Keratinocyte (primary cell): ENCODE results near the gene SLC25A19. TPM values are rescaled to one million over a fixed set of nuclear protein-coding genes. Genes with fewer than 3 reads are reported as not detected.

ENCODE experiments used
- DNase-seq: peaks from one replicate; pipeline ENCODE4 v3.0.0-alpha.2; 2011; ENCODE audit warnings: low read depth, missing footprints, low spot score
- FAIRE-seq: peaks from 2 replicates; lab custom pipeline; 2011; peaks lifted over from hg19 to GRCh38; lab: Jason Lieb, UNC
- H2AFZ ChIP-seq: 2 replicates; pipeline ENCODE4 v1.6.0; 2012; ENCODE audit warnings: low read length, control low read depth, inconsistent platforms; ENCODE audit not compliant: control insufficient read depth
- H3K27ac ChIP-seq: 2 replicates; pipeline ENCODE4 v1.5.1; 2011; ENCODE audit warnings: low read length; ENCODE audit not compliant: control insufficient read depth, insufficient read depth
- H3K27me3 ChIP-seq: 3 replicates; pipeline ENCODE4 v1.6.0; 2011; ENCODE audit warnings: low read length; ENCODE audit not compliant: control insufficient read depth, insufficient read depth; ENCODE audit errors: extremely low read depth
- H3K36me3 ChIP-seq, 2 experiments: 2 replicates in 1 of 2; 3 replicates in 1 of 2; pipeline ENCODE4 v1.5.1; 2011; ENCODE audit warnings: low read length in 2 of 2, mild to moderate bottlenecking in 1 of 2; ENCODE audit not compliant: control insufficient read depth in 2 of 2, insufficient read depth in 2 of 2; ENCODE audit errors: extremely low read depth in 1 of 2
- H3K4me1 ChIP-seq: 3 replicates; pipeline ENCODE4 v1.5.1; 2011; ENCODE audit warnings: low read length; ENCODE audit not compliant: control insufficient read depth, insufficient read depth; ENCODE audit errors: extremely low read depth
- H3K4me2 ChIP-seq: 3 replicates; pipeline ENCODE4 v1.6.0; 2011; ENCODE audit warnings: low read depth, low read length; ENCODE audit not compliant: control insufficient read depth, insufficient read depth; ENCODE audit errors: extremely low read depth
- H3K4me3 ChIP-seq, 3 experiments: fragments of 200-600 bp in 1 of 3; sonication (generic) in 1 of 3; 2 replicates in 2 of 3; 3 replicates in 1 of 3; pipeline ENCODE4 v1.5.1; 2011 to 2016; ENCODE audit warnings: low read length in 3 of 3, mild to moderate bottlenecking in 3 of 3, control low read depth in 2 of 3, inconsistent platforms in 1 of 3, low read depth in 1 of 3, mixed read lengths in 1 of 3, mixed run types in 1 of 3, moderate library complexity in 1 of 3; ENCODE audit not compliant: control insufficient read depth in 2 of 3, insufficient read depth in 2 of 3; ENCODE audit errors: extremely low read depth in 1 of 3
- H3K79me2 ChIP-seq: 2 replicates; pipeline ENCODE4 v1.6.0; 2012; ENCODE audit warnings: low read length; ENCODE audit not compliant: control insufficient read depth, insufficient read depth
- H3K9ac ChIP-seq: 3 replicates; pipeline ENCODE4 v1.6.0; 2011; ENCODE audit warnings: low read length; ENCODE audit not compliant: control insufficient read depth, insufficient read depth; ENCODE audit errors: extremely low read depth
- H3K9me1 ChIP-seq: 3 replicates; pipeline ENCODE4 v1.6.0; 2011; ENCODE audit warnings: low read length; ENCODE audit not compliant: control insufficient read depth, insufficient read depth; ENCODE audit errors: extremely low read depth
- H3K9me3 ChIP-seq: 2 replicates; pipeline ENCODE4 v1.5.1; 2012; ENCODE audit warnings: low read depth, low read length; ENCODE audit not compliant: control insufficient read depth
- H4K20me1 ChIP-seq: 3 replicates; pipeline ENCODE4 v1.6.0; 2011; ENCODE audit warnings: low read length; ENCODE audit not compliant: control insufficient read depth, insufficient read depth; ENCODE audit errors: extremely low read depth
- EZH2 ChIP-seq: IDR thresholded peaks from one replicate; pipeline ENCODE4 v1.6.1; 2012; ENCODE audit warnings: inconsistent platforms, mild to moderate bottlenecking, low read length, moderate library complexity
- dilution Hi-C: fragments of 300-500 bp; cut with MboI; formaldehyde crosslinking; loops from one replicate; pipeline ENCODE4 v1.7.0; 2020; ENCODE audit warnings: low sequenced_read_pairs; ENCODE audit not compliant: extremely low pct_ligation_motif_present
- polyA plus RNA-seq, 5 experiments: library from polyadenylated mRNA; depleted of rRNA in 3 of 5; stranded (reverse) in 3 of 5; stranded (forward) in 1 of 5; unstranded in 1 of 5; fragments of >200 nt; gene quantifications; 1 replicate in 1 of 5; 2 replicates in 3 of 5; 3 replicates in 1 of 5; pipeline versions ENCODE4 v1.2.1 to v1.2.3, GENCODE V29; 2011 to 2012; ENCODE audit warnings: missing spikeins in 2 of 5, low read depth in 1 of 5, low replicate concordance in 1 of 5
- TF ChIP-seq, protein P1 (sequence below), 3 experiments: IDR thresholded peaks in 1 of 3; conservative IDR thresholded peaks in 1 of 3; optimal IDR thresholded peaks in 1 of 3; 2 replicates in 2 of 3; 3 replicates in 1 of 3; pipeline versions ENCODE3 to v1.5.1; 2011; ENCODE audit warnings: low read length in 3 of 3, mild to moderate bottlenecking in 3 of 3, moderate library complexity in 2 of 3, control low read depth in 1 of 3, inconsistent platforms in 1 of 3; ENCODE audit not compliant: insufficient read depth in 2 of 3; ENCODE audit errors: extremely low read depth in 1 of 3

The SLC25A19 gene
- polyA plus RNA-seq, 1 donor (not counting 4 experiments of a cell fraction or from before 2014, with no cell fraction given) = 7.0 TPM

DNA sequence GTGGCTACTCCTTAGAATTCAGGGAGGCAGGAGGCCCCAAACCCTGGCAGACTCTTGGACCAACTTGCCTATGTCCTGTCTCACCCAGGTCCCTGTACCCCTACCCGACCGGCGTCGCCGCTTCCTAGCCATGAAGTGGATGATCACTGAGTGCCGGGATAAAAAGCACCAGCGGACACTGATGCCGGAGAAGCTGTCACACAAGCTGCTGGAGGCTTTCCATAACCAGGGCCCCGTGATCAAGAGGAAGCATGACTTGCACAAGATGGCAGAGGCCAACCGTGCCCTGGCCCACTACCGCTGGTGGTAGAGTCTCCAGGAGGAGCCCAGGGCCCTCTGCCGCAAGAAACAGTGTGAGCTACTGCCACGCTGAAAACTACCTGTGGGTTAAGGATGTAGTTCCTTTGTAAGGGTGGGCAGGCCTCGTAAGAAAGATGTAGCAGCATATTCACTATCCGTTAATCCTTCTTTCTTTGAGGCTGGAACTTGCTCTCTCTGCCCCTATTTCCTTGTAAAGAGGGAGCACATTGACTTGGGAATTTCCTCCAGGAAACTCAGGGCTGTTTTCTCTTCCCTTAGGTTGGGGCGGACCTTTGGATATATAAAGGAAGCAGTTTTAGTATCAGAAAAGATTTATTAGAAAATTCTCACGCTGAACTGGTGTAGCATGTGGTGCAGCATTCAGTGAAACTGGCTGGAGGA lies 23.5 kb downstream of the SLC25A19 start:
- Histone ChIP-seq H3K9me3 (no peaks in the 10 kb centered on the region), H3K27me3 (no peaks in the 10 kb centered on the region), H3K79me2 (peaks cover 22% of the 10 kb centered on the region), H2AFZ (no peak overlapping the region), H3K27ac (no peak overlapping the region), H3K36me3 (peaks cover 14 to 21% of the 10 kb centered on the region in 2 experiments), H3K9ac (no peak overlapping the region), H3K9me1 (no peaks in the 10 kb centered on the region), H3K4me3 (no peak overlapping the region), H3K4me2 (no peak overlapping the region), H3K4me1 (peaks cover 12% of the 10 kb centered on the region), H4K20me1 (no peaks in the 10 kb centered on the region)
- DNase-seq (no peak), FAIRE-seq (no peak)
- TF ChIP-seq, protein P1, sequence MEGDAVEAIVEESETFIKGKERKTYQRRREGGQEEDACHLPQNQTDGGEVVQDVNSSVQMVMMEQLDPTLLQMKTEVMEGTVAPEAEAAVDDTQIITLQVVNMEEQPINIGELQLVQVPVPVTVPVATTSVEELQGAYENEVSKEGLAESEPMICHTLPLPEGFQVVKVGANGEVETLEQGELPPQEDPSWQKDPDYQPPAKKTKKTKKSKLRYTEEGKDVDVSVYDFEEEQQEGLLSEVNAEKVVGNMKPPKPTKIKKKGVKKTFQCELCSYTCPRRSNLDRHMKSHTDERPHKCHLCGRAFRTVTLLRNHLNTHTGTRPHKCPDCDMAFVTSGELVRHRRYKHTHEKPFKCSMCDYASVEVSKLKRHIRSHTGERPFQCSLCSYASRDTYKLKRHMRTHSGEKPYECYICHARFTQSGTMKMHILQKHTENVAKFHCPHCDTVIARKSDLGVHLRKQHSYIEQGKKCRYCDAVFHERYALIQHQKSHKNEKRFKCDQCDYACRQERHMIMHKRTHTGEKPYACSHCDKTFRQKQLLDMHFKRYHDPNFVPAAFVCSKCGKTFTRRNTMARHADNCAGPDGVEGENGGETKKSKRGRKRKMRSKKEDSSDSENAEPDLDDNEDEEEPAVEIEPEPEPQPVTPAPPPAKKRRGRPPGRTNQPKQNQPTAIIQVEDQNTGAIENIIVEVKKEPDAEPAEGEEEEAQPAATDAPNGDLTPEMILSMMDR (optimal IDR thresholded peaks at IDR 0.05 in 1 of 3, IDR thresholded peaks at IDR 0.05 in 1 of 3, conservative IDR thresholded peaks at IDR 0.05 in 1 of 3; ENCODE audit: extremely low read depth in 1 of 3, insufficient read depth in 2 of 3, low read length in 3 of 3) = no peak
- no peak for TF ChIP-seq EZH2
- dilution Hi-C loops = no loop called here

DNA sequence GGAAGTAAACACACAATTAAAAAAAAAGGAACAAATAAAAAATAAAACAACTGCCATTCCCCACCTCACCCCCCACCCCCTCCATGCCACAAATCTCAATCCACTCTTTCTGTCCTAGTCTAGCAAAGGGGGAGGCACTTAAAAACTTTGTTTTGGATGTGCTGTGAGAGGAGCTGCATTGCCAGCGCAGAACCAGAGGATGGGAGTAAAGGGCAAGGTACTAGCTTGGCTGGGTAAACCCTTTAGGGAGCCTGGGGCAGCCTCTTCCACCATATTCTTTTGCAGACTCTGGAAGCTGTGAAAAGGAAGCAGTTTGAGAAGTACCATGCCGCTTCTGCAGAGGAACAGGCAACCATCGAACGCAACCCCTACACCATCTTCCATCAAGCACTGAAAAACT lies 26.2 kb downstream of the SLC25A19 start:
- Histone ChIP-seq H3K9me3 (no peaks in the 10 kb centered on the region), H3K27ac (no peak overlapping the region), H3K27me3 (no peaks in the 10 kb centered on the region), H3K4me3 (no peak overlapping the region), H3K79me2 (peaks cover 48% of the 10 kb centered on the region), H3K36me3 (peaks cover 14 to 21% of the 10 kb centered on the region in 2 experiments), H4K20me1 (no peaks in the 10 kb centered on the region), H3K9ac (no peak overlapping the region), H2AFZ (no peak overlapping the region), H3K9me1 (no peaks in the 10 kb centered on the region), H3K4me1 (peaks cover 13% of the 10 kb centered on the region), H3K4me2 (no peak overlapping the region)
- TF ChIP-seq EZH2 = no peak
- TF ChIP-seq, protein P1 (optimal IDR thresholded peaks at IDR 0.05 in 1 of 3, IDR thresholded peaks at IDR 0.05 in 1 of 3, conservative IDR thresholded peaks at IDR 0.05 in 1 of 3; ENCODE audit: extremely low read depth in 1 of 3, insufficient read depth in 2 of 3, low read length in 3 of 3) = no peak
- DNase-seq = no peak
- no peak for FAIRE-seq
- dilution Hi-C loops = no loop called here
